Measurements from ENCODE around the gene RAVER1.

RAVER1 gene

GRCh38 chr19:10334588-10335351, 1.4 kb upstream of the RAVER1 start:
- no peak overlapping the region for H3K27ac ChIP-seq
- H3K79me2 ChIP-seq (ENCODE audit: insufficient read depth, low read depth), result peaks cover 26% of the 10 kb centered on the region
- H4K20me1 ChIP-seq (ENCODE audit: insufficient read depth), result no peaks in the 10 kb centered on the region
- no peaks in the 10 kb centered on the region; the same call in 1 of the 2 replicates for H3K36me3 ChIP-seq (ENCODE audit: insufficient read depth)
- H3K27me3 ChIP-seq (ENCODE audit: insufficient read depth, low read depth), result no peaks in the 10 kb centered on the region
- H3K9ac ChIP-seq, result no peak overlapping the region
- peak overlapping the region; percentile 58; the same call in 1 of the 2 replicates for H3K4me2 ChIP-seq
- H2AFZ ChIP-seq (ENCODE audit: low read depth), result no peak overlapping the region
- no peak overlapping the region for H3K4me3 ChIP-seq (IDR thresholded peaks at IDR 0.05; ENCODE audit: insufficient read depth, low read depth, low read length)
- no peak for TF ChIP-seq CTCF (conservative IDR thresholded peaks at IDR 0.05; ENCODE audit: low read depth, low read length)
- H3K4me1 ChIP-seq (ENCODE audit: low read depth, poor library complexity, severe bottlenecking), result peaks cover 16% of the 10 kb centered on the region

GRCh38 chr19:10333758-10334587, 644 bp upstream of the RAVER1 start:
- no peak for TF ChIP-seq CTCF (conservative IDR thresholded peaks at IDR 0.05; ENCODE audit: low read depth, low read length)
- Histone ChIP-seq H3K4me2 (peak overlapping the region; percentile 58), H3K27ac (no peak overlapping the region), H4K20me1 (ENCODE audit: insufficient read depth) (no peaks in the 10 kb centered on the region), H3K9ac (peak overlapping the region; percentile 85; the same call in 1 of the 2 replicates), H3K36me3 (ENCODE audit: insufficient read depth) (no peaks in the 10 kb centered on the region; the same call in 1 of the 2 replicates), H3K4me1 (ENCODE audit: low read depth, poor library complexity, severe bottlenecking) (peaks cover 16% of the 10 kb centered on the region), H3K27me3 (ENCODE audit: insufficient read depth, low read depth) (no peaks in the 10 kb centered on the region), H2AFZ (ENCODE audit: low read depth) (peak overlapping the region; percentile 62), H3K79me2 (ENCODE audit: insufficient read depth, low read depth) (peaks cover 26% of the 10 kb centered on the region), H3K4me3 (IDR thresholded peaks at IDR 0.05; ENCODE audit: insufficient read depth, low read depth, low read length) (no peak overlapping the region)

GRCh38 chr19:10332158-10332964, 968 bp downstream of the RAVER1 start:
- Histone ChIP-seq H3K4me1 (ENCODE audit: low read depth, poor library complexity, severe bottlenecking) (peaks cover 16% of the 10 kb centered on the region), H3K36me3 (ENCODE audit: insufficient read depth) (no peaks in the 10 kb centered on the region; the same call in 1 of the 2 replicates), H3K4me2 (peak overlapping the region; percentile 82), H4K20me1 (ENCODE audit: insufficient read depth) (no peaks in the 10 kb centered on the region), H3K4me3 (IDR thresholded peaks at IDR 0.05; ENCODE audit: insufficient read depth, low read depth, low read length) (no peak overlapping the region), H3K79me2 (ENCODE audit: insufficient read depth, low read depth) (peaks cover 26% of the 10 kb centered on the region), H2AFZ (ENCODE audit: low read depth) (no peak overlapping the region), H3K9ac (peak overlapping the region; percentile 85; the same call in 1 of the 2 replicates), H3K27ac (peak overlapping the region; percentile 82; the same call in 1 of the 2 replicates), H3K27me3 (ENCODE audit: insufficient read depth, low read depth) (no peaks in the 10 kb centered on the region)
- TF ChIP-seq CTCF (conservative IDR thresholded peaks at IDR 0.05; ENCODE audit: low read depth, low read length), result no peak

- Histone ChIP-seq H3K4me3 (IDR thresholded peaks at IDR 0.05; ENCODE audit: insufficient read depth, low read depth, low read length) (no peak overlapping the region), H4K20me1 (ENCODE audit: insufficient read depth) (no peaks in the 10 kb centered on the region), H3K79me2 (ENCODE audit: insufficient read depth, low read depth) (peaks cover 26% of the 10 kb centered on the region), H3K36me3 (ENCODE audit: insufficient read depth) (peaks cover 9% of the 10 kb centered on the region; the same call in 1 of the 2 replicates), H2AFZ (ENCODE audit: low read depth) (no peak overlapping the region), H3K27ac (no peak overlapping the region), H3K27me3 (ENCODE audit: insufficient read depth, low read depth) (no peaks in the 10 kb centered on the region), H3K4me2 (no peak overlapping the region), H3K4me1 (ENCODE audit: low read depth, poor library complexity, severe bottlenecking) (peaks cover 16% of the 10 kb centered on the region), H3K9ac (no peak overlapping the region)
- no peak for TF ChIP-seq CTCF (conservative IDR thresholded peaks at IDR 0.05; ENCODE audit: low read depth, low read length)
Measured at GRCh38 chr19:10329555-10329954, 3.8 kb downstream of the RAVER1 start.

All from KMS-11 (cell line).